ENCODE data around the gene SPO11. TPM values are rescaled to one million over a fixed set of nuclear protein-coding genes. Genes with fewer than 3 reads are reported as not detected.

The SPO11 gene
- total RNA-seq, 4 donors from 2014 or later = not detected

DNA sequence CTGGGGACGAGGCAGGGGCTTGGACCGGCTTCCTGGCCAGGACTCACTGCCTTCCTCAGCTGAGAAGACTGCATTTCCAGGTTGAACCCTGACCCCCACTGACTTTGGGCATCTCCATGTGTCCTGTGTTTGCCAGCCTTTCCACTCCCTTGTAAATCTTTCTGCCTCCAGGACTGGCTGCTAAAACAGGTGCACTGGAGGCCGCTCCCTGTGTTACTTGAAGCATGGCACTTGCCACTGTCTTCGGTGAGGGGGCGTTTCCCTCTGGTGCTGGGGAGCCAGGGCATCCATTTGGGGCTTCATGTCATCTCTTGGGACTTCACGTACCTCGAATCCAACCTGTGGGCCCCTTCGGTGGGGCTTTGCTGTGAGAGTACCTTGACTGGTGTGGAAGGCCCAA, 54.9 kb downstream of the SPO11 start:
- H3K9me3 ChIP-seq = peaks cover 0 to 5% (median 0%) of the 10 kb centered on the region in 4 donors
- peaks cover 0 to 7% (median 2%) of the 10 kb centered on the region in 4 donors for H3K4me1 ChIP-seq
- DNase-seq (ENCODE audit: low spot score in 2 of 2) = no peak
- peaks cover 0 to 53% (median 0%) of the 10 kb centered on the region in 3 donors for H3K36me3 ChIP-seq
- no peak for TF ChIP-seq EP300 (IDR thresholded peaks at IDR 0.05)
- TF ChIP-seq POLR2A (IDR thresholded peaks at IDR 0.05) = no peak
- TF ChIP-seq, protein P1, sequence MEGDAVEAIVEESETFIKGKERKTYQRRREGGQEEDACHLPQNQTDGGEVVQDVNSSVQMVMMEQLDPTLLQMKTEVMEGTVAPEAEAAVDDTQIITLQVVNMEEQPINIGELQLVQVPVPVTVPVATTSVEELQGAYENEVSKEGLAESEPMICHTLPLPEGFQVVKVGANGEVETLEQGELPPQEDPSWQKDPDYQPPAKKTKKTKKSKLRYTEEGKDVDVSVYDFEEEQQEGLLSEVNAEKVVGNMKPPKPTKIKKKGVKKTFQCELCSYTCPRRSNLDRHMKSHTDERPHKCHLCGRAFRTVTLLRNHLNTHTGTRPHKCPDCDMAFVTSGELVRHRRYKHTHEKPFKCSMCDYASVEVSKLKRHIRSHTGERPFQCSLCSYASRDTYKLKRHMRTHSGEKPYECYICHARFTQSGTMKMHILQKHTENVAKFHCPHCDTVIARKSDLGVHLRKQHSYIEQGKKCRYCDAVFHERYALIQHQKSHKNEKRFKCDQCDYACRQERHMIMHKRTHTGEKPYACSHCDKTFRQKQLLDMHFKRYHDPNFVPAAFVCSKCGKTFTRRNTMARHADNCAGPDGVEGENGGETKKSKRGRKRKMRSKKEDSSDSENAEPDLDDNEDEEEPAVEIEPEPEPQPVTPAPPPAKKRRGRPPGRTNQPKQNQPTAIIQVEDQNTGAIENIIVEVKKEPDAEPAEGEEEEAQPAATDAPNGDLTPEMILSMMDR (IDR thresholded peaks at IDR 0.05) = no peak
- H3K27ac ChIP-seq = no peak overlapping the region
- no peaks in the 10 kb centered on the region for H3K27me3 ChIP-seq
- WGBS, 2 donors = 87 to 91% methylated on average over 8 of the region's 8 CpGs
- no peak overlapping the region for H3K4me3 ChIP-seq

DNA sequence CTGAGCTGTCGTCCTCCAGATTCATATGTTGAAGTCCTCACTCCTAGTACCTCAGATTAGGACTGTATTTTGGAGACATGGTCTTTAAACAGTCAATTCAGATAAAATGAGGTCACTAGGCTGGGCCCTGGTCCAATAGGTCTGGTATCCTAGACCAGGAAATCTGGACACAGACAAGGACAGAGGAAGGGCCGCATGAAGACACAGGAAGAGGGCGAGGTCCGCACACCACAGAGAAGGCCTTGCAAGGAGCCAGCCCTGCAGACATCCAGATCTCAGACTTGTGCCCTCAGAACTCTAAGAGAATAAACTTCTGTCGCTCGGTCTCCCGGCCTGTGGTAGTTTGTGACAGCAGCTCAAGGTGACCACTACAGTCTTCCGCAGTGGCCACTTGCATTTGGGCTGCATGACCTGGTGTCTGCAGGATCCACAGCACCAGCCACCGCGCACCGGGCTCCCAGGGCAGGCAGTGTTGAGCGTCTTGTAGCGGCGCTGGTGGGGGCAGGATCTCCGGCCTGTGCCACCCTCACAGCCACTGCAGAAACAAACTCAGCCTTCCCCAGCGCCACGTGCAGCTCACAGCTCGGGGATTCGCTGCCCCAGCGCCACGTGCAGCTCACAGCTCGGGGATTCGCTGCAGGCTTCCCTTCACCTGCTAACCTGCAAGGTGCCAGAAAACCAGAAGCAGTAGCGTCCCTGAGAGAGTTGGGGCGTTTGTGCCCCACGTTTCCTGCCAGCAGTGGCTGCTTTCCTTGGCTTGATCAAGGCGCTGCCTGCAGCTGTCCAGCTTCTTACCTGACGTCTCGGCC, 55.6 kb downstream of the SPO11 start:
- Histone ChIP-seq H3K27me3 (no peaks in the 10 kb centered on the region), H3K9me3 (peaks cover 0 to 5% (median 0%) of the 10 kb centered on the region in 4 donors), H3K4me3 (no peak overlapping the region), H3K4me1 (peaks cover 0 to 14% (median 9%) of the 10 kb centered on the region in 4 donors), H3K27ac (no peak overlapping the region), H3K36me3 (peaks cover 0 to 46% (median 0%) of the 10 kb centered on the region in 3 donors)
- TF ChIP-seq POLR2A (IDR thresholded peaks at IDR 0.05) = no peak
- TF ChIP-seq EP300 (IDR thresholded peaks at IDR 0.05) = no peak
- TF ChIP-seq, protein P1 (IDR thresholded peaks at IDR 0.05) = no peak
- DNase-seq (ENCODE audit: low spot score in 2 of 2) = no peak
- WGBS, 2 donors = 89 to 91% methylated on average over 25 of the region's 29 CpGs

DNA sequence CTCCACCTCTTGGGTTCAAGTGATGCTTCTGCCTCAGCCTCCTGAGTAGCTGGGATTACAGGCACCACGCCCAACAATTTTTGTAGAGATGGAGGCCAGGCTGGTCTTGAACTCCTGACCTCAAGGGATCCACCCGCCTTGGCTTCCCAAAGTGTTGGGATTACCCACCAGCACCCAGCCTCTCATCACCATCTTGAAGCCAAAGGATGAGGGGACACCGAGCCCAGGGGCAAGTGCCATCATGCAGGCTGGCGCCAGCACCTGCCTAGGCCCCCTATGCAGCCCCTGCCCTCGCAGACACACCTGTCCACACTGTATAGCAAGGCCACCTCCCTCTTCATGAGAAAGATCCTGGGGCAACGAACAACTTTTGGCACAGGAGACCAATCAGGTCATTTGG, 56.3 kb downstream of the SPO11 start:
- peaks cover 0 to 38% (median 0%) of the 10 kb centered on the region in 3 donors for H3K36me3 ChIP-seq
- H3K9me3 ChIP-seq = peaks cover 0 to 5% (median 0%) of the 10 kb centered on the region in 4 donors
- no peaks in the 10 kb centered on the region for H3K27me3 ChIP-seq
- no peak for TF ChIP-seq EP300 (IDR thresholded peaks at IDR 0.05)
- TF ChIP-seq, protein P1 (IDR thresholded peaks at IDR 0.05) = no peak
- no peak for TF ChIP-seq POLR2A (IDR thresholded peaks at IDR 0.05)
- no peak for DNase-seq (ENCODE audit: low spot score in 2 of 2)
- no peak overlapping the region for H3K4me3 ChIP-seq
- 95 to 97% methylated on average over 4 to 6 of the region's 6 CpGs for WGBS, 2 donors
- no peak overlapping the region for H3K27ac ChIP-seq
- H3K4me1 ChIP-seq = peaks cover 0 to 22% (median 17%) of the 10 kb centered on the region in 4 donors

DNA sequence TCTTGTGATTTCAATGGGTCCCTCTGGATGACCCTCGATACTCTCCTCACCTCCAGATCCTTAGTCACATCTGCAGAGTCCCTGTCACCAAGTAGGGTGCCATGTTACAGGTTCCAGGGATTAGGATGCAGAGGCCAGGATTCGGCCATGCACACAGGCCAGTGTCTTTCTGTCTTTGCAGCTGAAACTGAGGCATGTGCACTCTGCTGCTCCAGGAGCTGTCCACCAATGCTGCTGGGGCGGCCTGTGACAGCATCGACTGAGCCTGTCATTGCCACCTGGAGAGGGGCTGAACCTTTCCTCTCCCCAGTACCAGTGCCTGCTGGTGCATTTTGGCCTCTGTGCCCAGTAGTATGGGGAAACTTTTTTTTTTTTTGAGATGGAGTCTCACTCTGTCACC, 57.2 kb downstream of the SPO11 start:
- 91 to 95% methylated on average over 4 of the region's 4 CpGs for WGBS, 2 donors
- H3K9me3 ChIP-seq = peaks cover 0 to 5% (median 0%) of the 10 kb centered on the region in 4 donors
- H3K27ac ChIP-seq = no peak overlapping the region
- TF ChIP-seq EP300 (IDR thresholded peaks at IDR 0.05) (no peak), POLR2A (IDR thresholded peaks at IDR 0.05) (no peak)
- TF ChIP-seq, protein P1 (IDR thresholded peaks at IDR 0.05) = no peak
- H3K36me3 ChIP-seq = peaks cover 0 to 35% (median 0%) of the 10 kb centered on the region in 3 donors
- H3K4me3 ChIP-seq = no peak overlapping the region
- H3K27me3 ChIP-seq = no peaks in the 10 kb centered on the region
- no peak for DNase-seq (ENCODE audit: low spot score in 2 of 2)
- peaks cover 0 to 22% (median 17%) of the 10 kb centered on the region in 4 donors for H3K4me1 ChIP-seq

DNA sequence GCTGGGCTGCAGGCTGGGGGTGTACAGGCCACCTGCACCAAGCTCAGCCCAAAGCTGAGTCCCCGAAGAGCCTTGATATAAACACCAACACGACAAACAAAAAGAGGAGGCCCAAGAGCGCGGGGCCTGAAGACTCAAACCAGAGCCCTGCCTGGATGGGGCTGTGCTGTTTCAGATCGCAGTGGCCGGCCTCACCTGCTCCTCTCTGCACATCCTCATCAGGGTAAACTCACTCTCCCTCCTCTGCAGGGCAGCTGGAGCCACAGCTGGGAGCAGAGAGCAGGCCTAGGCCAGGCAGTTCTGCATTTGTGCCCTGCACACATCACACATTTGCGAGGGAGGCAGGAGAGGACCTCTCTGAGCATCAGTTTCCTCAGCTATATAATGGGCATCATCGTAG, 57.9 kb downstream of the SPO11 start:
- 91 to 93% methylated on average over 8 of the region's 8 CpGs for WGBS, 2 donors
- no peak for TF ChIP-seq POLR2A (IDR thresholded peaks at IDR 0.05)
- TF ChIP-seq, protein P1 (IDR thresholded peaks at IDR 0.05) = no peak
- no peak for TF ChIP-seq EP300 (IDR thresholded peaks at IDR 0.05)
- H3K4me1 ChIP-seq = peaks cover 0 to 23% (median 19%) of the 10 kb centered on the region in 4 donors
- peaks cover 0 to 35% (median 0%) of the 10 kb centered on the region in 3 donors for H3K36me3 ChIP-seq
- no peaks in the 10 kb centered on the region for H3K27me3 ChIP-seq
- H3K4me3 ChIP-seq = no peak overlapping the region
- no peak overlapping the region for H3K27ac ChIP-seq
- H3K9me3 ChIP-seq = peaks cover 0 to 5% (median 0%) of the 10 kb centered on the region in 4 donors
- no peak for DNase-seq (ENCODE audit: low spot score in 2 of 2)

All from tibial nerve (tissue), 4 donors.